GM21737 (cell line): ENCODE data around the gene FOXO3.

Experiments used
- ATAC-seq: cut with Tn5 transposase; IDR thresholded peaks from one replicate; pipeline ENCODE4 v1.9.1; 2021; ENCODE audit warnings: mild to moderate bottlenecking, moderate library complexity; ENCODE audit not compliant: unreplicated experiment

The FOXO3 gene

GRCh38 chr6:108707328-108707976 lies 146.7 kb downstream of the FOXO3 start:
- ATAC-seq: no peak

DNA sequence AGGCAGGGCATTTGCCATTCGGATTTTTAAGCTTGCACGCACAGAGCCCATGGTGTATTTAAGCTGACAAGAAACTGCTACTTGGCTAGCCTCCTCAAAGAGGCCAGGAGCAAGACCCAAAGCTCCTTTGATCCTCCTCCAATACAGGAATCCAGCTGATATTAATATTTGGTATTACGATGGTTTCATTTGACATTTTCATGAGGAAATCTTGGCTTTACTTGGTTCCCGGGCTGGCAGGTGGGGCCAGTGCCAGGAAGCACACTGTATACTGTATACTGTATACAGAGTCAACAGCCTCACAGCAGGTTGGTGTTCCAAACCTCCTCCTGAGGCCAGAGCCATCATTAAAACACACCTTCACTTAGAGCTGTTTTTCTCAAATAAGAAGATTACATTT lies 149.3 kb downstream of the FOXO3 start:
- ATAC-seq: no peak

- ATAC-seq: no peak
Observed at GRCh38 chr6:108710551-108710950, 149.8 kb downstream of the FOXO3 start.

GRCh38 chr6:108711071-108711470 lies 150.4 kb downstream of the FOXO3 start:
- no peak for ATAC-seq

GRCh38 chr6:108711826-108712225 lies 151.1 kb downstream of the FOXO3 start:
- no peak for ATAC-seq

- ATAC-seq: no peak
Observed at GRCh38 chr6:108712946-108713345, 152.2 kb downstream of the FOXO3 start.

- ATAC-seq: no peak
Observed at GRCh38 chr6:108714101-108714765, 153.5 kb downstream of the FOXO3 start.

DNA sequence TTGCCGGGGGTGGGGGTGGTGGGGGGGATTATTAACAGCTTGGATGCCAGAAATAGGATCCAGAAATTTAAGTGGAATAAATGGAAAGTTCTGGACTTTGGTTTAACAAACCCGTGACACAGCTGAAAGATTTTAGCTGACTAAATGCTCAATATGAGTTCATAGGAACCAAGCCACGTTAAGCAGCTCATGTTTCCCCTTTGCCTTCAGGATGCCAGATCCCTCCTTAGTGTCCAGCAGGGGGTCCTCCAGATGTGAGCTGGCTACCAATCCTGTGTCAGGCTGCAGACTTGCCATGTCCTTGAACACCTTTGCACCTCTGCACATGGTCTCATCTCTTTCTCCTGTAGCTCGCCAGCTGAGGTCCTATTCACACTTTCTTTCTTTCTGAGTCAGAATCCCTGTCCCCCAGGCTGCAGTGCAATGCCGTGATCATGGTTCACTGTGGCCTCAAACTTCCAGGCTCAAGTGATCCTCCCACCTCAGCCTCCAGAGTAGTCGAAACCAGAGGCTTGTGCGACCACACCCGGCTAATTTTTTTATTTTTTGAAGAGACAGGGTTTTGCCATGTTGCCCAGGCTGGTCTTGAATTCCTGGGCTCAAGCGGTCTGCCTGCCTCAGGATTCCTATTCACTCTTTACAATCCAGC lies 154.2 kb downstream of the FOXO3 start:
- ATAC-seq: no peak

DNA sequence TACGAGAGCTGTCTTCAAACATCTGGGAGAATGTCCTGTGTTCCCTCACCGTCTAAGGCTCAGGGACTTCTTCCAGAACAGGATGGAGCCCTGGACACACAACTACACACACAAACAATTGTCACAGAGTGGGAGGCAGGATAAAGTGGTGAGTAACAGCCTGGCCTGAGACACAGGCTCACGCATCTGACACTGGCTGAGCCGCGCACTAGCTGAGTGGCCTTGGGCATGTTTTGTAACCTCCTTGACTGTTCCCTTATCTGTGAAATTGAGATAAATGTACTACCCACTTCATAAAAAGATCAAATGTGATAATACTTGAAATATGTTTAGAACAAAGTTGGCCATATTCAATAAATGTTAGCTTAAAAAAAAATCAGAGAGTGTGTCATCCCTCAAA lies 155.1 kb downstream of the FOXO3 start:
- no peak for ATAC-seq

DNA sequence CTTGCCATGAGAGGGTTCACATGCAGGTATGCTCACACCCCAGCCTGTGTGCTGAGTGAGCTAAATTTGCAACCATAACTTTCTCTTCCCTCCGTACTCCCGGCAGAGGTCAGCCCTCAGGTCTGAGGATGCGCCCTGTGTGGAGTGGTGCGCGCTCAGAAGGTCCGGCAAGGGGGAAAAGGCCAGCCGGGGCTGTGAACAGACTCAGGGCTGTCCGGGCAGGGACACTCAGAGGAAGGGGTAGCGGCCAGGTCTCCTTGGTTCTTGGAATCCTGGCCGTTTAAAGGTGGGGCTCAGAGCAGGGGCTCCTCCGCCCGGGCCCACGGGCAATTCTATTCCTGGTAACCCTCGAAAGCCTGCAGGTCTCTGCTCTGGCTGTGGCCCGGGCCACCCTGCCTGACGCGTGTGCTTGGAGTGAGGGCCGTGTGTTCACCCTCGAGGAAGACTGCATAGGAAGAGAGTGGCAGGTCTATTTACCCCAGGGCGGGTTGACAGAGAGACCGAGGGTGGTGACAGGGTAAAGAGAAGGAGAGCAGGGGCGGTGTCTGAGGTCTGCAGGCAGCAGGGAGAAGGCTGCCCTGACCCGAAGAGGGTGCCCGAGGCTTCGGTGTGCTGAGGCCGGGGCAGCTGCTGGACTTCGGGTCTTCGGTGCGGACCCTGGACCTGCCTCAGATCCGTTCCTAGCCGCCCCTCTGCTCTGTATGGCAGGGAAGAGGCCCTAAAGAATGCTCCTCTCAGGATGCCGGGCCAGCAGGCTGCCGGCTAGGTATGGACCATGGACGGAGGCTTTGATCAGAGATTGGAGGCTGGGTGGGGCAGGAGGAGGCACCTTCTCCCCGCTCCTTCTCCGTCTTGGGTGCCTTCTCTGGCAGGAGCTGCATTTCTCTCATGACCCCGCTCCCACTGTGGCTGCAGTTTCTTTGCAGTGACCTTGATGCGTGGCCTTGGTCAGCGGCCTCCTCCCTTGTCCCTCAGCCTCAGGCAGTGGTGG lies 156.4 kb downstream of the FOXO3 start:
- no peak for ATAC-seq

DNA sequence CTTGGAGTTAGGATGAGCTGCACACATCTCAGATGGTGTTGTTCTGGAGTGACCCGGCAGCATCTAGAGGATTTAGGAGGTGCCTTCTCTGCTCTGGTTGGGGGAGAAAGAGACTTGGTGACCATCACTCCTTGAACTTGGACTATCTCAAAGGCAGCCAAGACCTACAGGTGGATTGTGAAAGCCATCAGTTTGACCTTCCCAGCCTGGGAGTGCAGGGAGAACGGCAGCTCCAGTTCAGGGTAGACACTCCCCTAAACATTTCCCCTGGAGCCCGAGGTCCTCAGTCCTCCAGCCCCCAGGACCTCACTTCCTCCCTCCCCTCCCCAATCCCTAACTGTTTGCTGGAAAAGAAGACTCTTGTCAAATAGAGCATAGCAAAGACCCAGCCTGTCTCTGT lies 158.8 kb downstream of the FOXO3 start:
- no peak for ATAC-seq

DNA sequence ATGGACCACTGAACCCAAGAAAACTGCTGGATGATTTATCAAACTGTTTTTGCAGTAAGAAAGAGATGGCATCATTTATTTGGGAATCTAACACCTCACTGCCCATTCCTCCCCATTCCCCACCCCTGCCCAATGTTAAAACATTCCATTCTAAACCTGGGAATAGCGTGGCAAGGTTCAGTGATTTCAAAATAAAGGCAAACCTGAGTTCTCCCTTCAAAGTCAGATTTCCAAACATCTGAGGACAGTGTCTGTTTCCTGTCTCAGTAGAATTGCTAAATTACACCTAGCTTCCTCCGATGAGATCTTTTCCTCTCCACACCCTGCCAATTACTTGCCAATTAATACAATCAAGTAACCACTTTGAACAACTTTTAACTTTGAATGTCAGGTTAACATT lies 160.1 kb downstream of the FOXO3 start:
- ATAC-seq: no peak

GRCh38 chr6:108721286-108721685 lies 160.6 kb downstream of the FOXO3 start:
- no peak for ATAC-seq

GRCh38 chr6:108723594-108723993 lies 162.9 kb downstream of the FOXO3 start:
- no peak for ATAC-seq

- ATAC-seq: no peak
Observed at GRCh38 chr6:108726726-108727339, 166.1 kb downstream of the FOXO3 start.

GRCh38 chr6:108727966-108728730 lies 167.4 kb downstream of the FOXO3 start:
- no peak for ATAC-seq

DNA sequence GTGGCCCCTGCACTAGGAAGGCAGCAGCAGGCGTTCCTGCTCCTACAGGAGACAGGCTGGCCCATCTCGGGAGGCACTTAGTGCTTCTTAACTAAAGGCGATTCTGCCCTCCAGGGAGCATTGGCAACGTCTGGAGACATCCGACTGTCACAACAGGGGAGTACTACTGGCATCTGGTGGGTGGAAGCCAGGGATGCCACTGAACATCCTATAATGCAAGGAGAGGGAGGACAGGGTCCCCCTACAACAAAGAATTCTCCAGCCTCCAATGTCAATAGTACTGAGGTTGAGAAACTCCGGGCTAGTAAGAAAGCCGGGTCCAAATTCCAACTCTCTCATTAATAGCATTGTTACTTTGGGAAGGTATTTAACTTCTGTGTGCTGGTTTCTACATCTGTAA lies 168.1 kb downstream of the FOXO3 start:
- ATAC-seq: no peak

- ATAC-seq: no peak
Observed at GRCh38 chr6:108730635-108731515, 170.2 kb downstream of the FOXO3 start.
